ENCODE results near the gene TDRD7. TPM values are rescaled to one million over a fixed set of nuclear protein-coding genes. Genes with fewer than 3 reads are reported as not detected.

Gene TDRD7
- total RNA-seq, 4 donors from 2014 or later = 8.5 to 16.5 (median 13.3) TPM

DNA sequence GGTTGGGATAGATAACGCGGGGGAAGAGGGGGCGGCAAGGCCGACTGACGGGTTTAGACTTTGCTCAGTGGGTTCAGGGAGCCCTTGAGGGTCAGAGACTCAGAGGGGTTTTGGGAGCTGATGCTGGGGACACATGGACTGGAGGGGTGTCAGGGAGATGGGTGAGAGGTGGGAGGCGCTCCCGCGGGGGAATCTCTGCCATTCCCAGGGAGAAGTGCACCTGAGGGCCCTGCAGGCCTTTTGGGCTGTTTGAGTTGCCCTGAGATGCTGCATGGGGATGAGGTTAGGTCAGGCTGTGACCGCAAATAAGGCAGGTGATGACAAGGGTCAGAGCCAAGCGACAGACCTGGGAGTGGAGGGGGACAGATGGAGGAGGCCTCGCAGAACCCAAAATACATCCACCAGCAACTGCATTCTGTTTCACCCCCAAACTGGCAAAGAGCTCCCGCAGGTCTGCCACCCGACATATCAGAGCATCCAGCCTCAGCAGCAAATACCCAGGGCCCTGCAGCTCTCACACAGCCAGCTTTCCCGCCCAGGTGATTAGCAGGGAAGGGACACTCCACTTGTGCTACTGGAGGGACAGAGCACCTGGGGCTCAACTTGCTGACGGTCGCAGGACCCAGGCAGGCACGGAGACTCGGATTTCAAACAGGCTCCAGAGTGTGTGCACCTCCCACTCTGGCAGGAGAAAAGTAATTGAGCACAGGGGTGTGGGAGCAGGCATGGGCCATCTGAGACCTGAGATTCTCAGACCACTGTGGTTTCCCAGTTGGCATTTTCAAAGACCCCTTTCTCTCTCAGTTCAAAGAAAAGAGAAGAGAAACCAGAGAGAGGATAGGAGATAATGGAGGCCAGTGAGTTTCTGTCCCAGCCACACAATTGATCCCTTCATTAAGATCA, 116.0 kb downstream of the TDRD7 start:
- no peak for TF ChIP-seq CTCF (IDR thresholded peaks at IDR 0.05; ENCODE audit: low read depth)

DNA sequence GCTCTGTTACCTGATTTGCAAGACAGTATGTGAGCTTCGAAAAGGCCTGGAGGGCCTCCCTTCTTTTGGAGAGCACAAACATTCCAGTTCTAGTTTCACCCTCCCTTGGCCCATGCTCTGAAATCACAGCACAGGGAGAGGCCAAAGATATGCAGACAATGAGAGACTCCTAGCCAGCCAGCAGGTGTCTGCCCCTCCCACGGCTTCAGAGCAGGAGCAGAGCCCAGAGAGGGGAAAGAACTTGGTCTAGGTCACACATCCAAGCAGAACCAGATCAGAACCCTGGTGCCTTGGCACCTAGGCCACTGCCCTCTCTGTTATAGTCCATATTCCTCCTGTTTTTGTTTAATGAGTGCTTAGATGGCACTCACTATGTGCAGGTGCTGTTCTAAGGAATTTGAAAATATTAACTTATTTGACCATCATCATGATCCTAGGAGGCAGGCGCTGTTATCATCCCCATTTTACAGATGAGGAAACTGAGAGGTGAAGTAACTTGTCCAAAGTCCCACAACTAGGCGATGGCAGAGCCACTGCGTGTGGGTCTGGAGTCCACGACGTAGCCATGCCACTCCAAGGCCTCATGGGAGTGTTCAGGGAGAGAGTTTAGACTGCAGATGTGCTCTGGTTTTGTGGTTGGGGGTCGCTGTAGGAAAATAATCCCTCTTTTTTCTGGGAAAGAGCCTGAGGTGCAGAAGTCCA, 116.8 kb downstream of the TDRD7 start:
- TF ChIP-seq CTCF (IDR thresholded peaks at IDR 0.05; ENCODE audit: low read depth) = no peak

DNA sequence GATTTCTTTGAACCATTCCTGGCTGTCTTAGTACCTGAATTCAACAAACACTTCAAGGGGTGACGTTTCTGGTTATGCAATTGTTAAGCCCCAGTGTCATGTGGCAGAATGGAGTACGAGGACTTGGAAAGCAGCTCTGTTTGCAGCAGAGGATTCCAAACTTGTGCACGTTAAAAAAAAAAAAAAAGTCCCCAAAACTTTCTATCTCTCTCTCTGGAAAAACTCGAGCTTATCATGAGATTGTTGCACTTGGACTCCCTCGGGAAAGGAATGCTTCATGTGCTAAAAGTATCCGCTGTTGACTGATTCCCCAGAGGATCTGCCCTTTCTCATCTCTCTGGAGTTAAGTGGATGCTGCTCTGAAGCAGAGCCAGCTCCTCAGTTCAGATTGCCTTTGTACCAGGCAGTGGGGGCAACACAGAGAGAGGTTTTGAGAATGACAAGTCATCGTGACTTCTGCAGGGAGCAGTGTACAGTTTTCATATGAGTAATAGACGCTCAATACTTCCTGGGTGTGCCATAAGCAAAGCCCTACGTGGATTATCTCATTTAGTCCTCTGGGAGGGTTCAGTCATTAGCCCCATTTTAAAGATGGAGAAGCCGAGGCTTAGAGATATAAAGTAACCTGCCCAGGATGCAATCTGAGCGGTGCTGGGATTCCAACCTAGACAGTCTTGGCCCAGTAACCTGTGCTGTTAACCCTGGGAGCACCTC, 117.6 kb downstream of the TDRD7 start:
- TF ChIP-seq CTCF (IDR thresholded peaks at IDR 0.05; ENCODE audit: low read depth) = no peak

GRCh38 chr9:97531888-97532376, 120.0 kb downstream of the TDRD7 start:
- TF ChIP-seq CTCF (IDR thresholded peaks at IDR 0.05; ENCODE audit: low read depth) = no peak

GRCh38 chr9:97534185-97534584, 122.3 kb downstream of the TDRD7 start:
- TF ChIP-seq CTCF (IDR thresholded peaks at IDR 0.05; ENCODE audit: low read depth) = no peak

DNA sequence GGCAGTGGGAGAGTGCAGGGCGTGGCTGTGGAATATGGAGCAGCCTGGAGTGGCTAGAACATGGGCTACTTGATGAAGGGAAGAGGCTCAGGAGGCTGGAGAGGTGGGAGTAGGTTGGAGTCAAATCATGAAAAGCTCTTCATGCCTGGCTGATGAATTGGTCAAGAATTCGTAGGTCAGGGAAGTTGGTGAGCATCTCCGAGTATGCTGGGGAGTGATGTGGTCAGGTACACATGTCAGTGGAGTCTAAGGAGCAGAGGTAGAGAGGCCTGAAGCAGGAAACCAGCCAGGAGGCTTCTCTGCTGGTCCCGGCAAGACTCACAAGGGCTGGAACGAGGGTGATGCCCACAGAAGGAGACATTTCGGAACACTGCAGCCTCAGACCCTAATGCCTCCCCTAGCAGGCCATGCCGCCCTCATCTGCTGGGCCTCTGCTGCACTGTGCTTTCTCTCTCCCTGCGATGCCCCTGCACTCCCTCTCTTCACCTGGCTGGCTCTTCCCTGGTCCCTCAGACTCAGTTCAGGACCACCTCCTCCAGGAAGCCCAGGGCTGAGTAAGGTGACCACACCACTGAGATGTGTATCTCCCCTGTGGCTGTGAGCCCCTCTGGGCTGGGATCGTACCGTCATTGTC, 123.2 kb downstream of the TDRD7 start:
- TF ChIP-seq CTCF (IDR thresholded peaks at IDR 0.05; ENCODE audit: low read depth) = no peak

All from subcutaneous adipose tissue (tissue), 4 donors.